IMR-90 (cell line): ENCODE results near the gene GALNT17. TPM values are rescaled to one million over a fixed set of nuclear protein-coding genes. Genes with fewer than 3 reads are reported as not detected.

ENCODE experiments used
- ATAC-seq: fragments of 200-7000 bp; cut with Tn5 transposase; 2 replicates; pipeline ENCODE4 v1.9.1; 2020; ENCODE audit warnings: low read depth, mild to moderate bottlenecking, moderate library complexity
- BruUV-seq: library from RNA; stranded (reverse); fragments of 400-500 nt; replicated peaks from 2 replicates; lab custom pipeline; 2021; lab: Mats Ljungman, UMichigan
- CTCF ChIA-PET: fragments of 300-600 bp; formaldehyde crosslinking; extraction: SDS; loops from one replicate; lab custom pipeline; 2021; ENCODE audit warnings: antibody characterized with exemption; lab: Yijun Ruan, JAX
- POLR2A ChIA-PET: fragments of 300-600 bp; sonication (Branson Sonifier 250); formaldehyde crosslinking; loops from one replicate; lab custom pipeline; 2022; ENCODE audit warnings: antibody characterized with exemption; ENCODE audit not compliant: unreplicated experiment; lab: Charles Lee
- DNase-seq: peaks from one replicate; pipeline ENCODE4 v3.0.0; 2013
- H2AFZ ChIP-seq: replicated peaks from 2 replicates; pipeline ENCODE3; 2013; ENCODE audit warnings: low read length, mild to moderate bottlenecking; ENCODE audit not compliant: poor library complexity
- H2AK5ac ChIP-seq: 2 replicates; pipeline ENCODE4 v1.6.1; 2013; ENCODE audit warnings: low read depth, low read length, inconsistent platforms
- H2AK9ac ChIP-seq: replicated peaks from 2 replicates; pipeline ENCODE3; 2013; ENCODE audit warnings: mild to moderate bottlenecking, low read depth, low read length, moderate library complexity; ENCODE audit not compliant: poor library complexity
- H2BK120ac ChIP-seq: 2 replicates; pipeline ENCODE4 v1.6.1; 2013; ENCODE audit warnings: low read depth, low read length, inconsistent platforms
- H2BK15ac ChIP-seq: 3 replicates; pipeline ENCODE4 v1.6.1; 2013; ENCODE audit warnings: low read depth, low read length, inconsistent platforms
- H2BK20ac ChIP-seq: 2 replicates; pipeline ENCODE4 v1.6.1; 2013; ENCODE audit warnings: low read depth, mild to moderate bottlenecking, inconsistent platforms, low read length, moderate library complexity
- H2BK5ac ChIP-seq: 2 replicates; pipeline ENCODE4 v1.6.1; 2013; ENCODE audit warnings: mild to moderate bottlenecking, low read depth, low read length, inconsistent platforms; ENCODE audit not compliant: poor library complexity, severe bottlenecking
- H3K14ac ChIP-seq: replicated peaks from 2 replicates; pipeline ENCODE4 v1.6.1; 2013; ENCODE audit warnings: low read depth, low read length, inconsistent platforms
- H3K18ac ChIP-seq: 2 replicates; pipeline ENCODE4 v1.6.1; 2013; ENCODE audit warnings: low read depth, low read length, control low read depth
- H3K23ac ChIP-seq: 2 replicates; pipeline ENCODE4 v1.6.1; 2013; ENCODE audit warnings: low read depth, low read length, inconsistent platforms
- H3K27ac ChIP-seq: 2 replicates; pipeline ENCODE4 v1.5.1; 2013; ENCODE audit warnings: mild to moderate bottlenecking, control low read depth, low read length; ENCODE audit not compliant: insufficient read depth
- H3K27me3 ChIP-seq: 2 replicates; pipeline ENCODE4 v1.6.1; 2013; ENCODE audit warnings: low read length; ENCODE audit not compliant: control insufficient read depth, insufficient read depth
- H3K36me3 ChIP-seq: 2 replicates; pipeline ENCODE4 v1.6.1; 2013; ENCODE audit warnings: low read length, mixed read lengths; ENCODE audit not compliant: control insufficient read depth, insufficient read depth
- H3K4ac ChIP-seq: 2 replicates; pipeline ENCODE4 v1.6.1; 2013; ENCODE audit warnings: low read depth, low read length, inconsistent platforms
- H3K4me1 ChIP-seq: 2 replicates; pipeline ENCODE4 v1.6.1; 2013; ENCODE audit warnings: low read length, mixed read lengths; ENCODE audit not compliant: control insufficient read depth, insufficient read depth
- H3K4me2 ChIP-seq: 2 replicates; pipeline ENCODE4 v1.6.1; 2013; ENCODE audit warnings: low read depth, mild to moderate bottlenecking, control low read depth, low read length, moderate library complexity
- H3K4me3 ChIP-seq: 2 replicates; pipeline ENCODE4 v1.5.1; 2013; ENCODE audit warnings: low read depth, mild to moderate bottlenecking, control low read depth, low read length, moderate library complexity; ENCODE audit not compliant: insufficient read depth
- H3K56ac ChIP-seq: 2 replicates; pipeline ENCODE4 v1.6.1; 2013; ENCODE audit warnings: low read length, inconsistent platforms; ENCODE audit not compliant: insufficient read depth; ENCODE audit errors: extremely low read depth
- H3K79me1 ChIP-seq, 2 experiments: 2 replicates each; pipeline ENCODE4 v1.6.1; 2013; ENCODE audit warnings: low read length in 2 of 2, inconsistent platforms in 1 of 2, low read depth in 1 of 2
- H3K9ac ChIP-seq: 2 replicates; pipeline ENCODE4 v1.6.1; 2013; ENCODE audit warnings: low read depth, low read length, control low read depth
- H3K9me1 ChIP-seq: 2 replicates; pipeline ENCODE4 v1.6.1; 2013; ENCODE audit warnings: low read length, inconsistent platforms; ENCODE audit not compliant: insufficient read depth
- H3K9me3 ChIP-seq: 2 replicates; pipeline ENCODE4 v1.6.1; 2013; ENCODE audit warnings: low read length; ENCODE audit not compliant: control insufficient read depth, insufficient read depth
- H4K20me1 ChIP-seq: 2 replicates; pipeline ENCODE4 v1.6.1; 2013; ENCODE audit warnings: low read length, inconsistent platforms; ENCODE audit not compliant: insufficient read depth
- H4K5ac ChIP-seq: 2 replicates; pipeline ENCODE4 v1.6.1; 2013; ENCODE audit warnings: mild to moderate bottlenecking, low read depth, low read length, control low read depth
- H4K8ac ChIP-seq, 2 experiments: 2 replicates each; pipeline ENCODE4 v1.6.1; 2013; ENCODE audit warnings: low read depth in 2 of 2, low read length in 2 of 2, control low read depth in 1 of 2, inconsistent platforms in 1 of 2
- H4K91ac ChIP-seq: 2 replicates; pipeline ENCODE4 v1.6.1; 2013; ENCODE audit warnings: low read depth, low read length, inconsistent platforms; ENCODE audit not compliant: insufficient read depth
- BHLHE40 ChIP-seq: fragments of 150-350 bp; IDR thresholded peaks from 2 replicates; pipeline ENCODE4 v1.6.1; 2016; ENCODE audit warnings: mild to moderate bottlenecking, low read depth, low read length
- CEBPB ChIP-seq: IDR thresholded peaks from 2 replicates; pipeline ENCODE4 v1.6.1; 2012; ENCODE audit warnings: low read depth, low read length, improper control_type of control experiment
- CHD1 ChIP-seq: IDR thresholded peaks from 2 replicates; pipeline ENCODE4 v1.6.1; 2012; ENCODE audit warnings: low read depth, low read length, improper control_type of control experiment
- CTCF ChIP-seq: conservative IDR thresholded peaks from 2 replicates; pipeline ENCODE4 v1.5.1; 2012; ENCODE audit warnings: mild to moderate bottlenecking, low read depth, low read length, improper control_type of control experiment
- ELK1 ChIP-seq: fragments of 150-350 bp; IDR thresholded peaks from 2 replicates; pipeline ENCODE4 v1.6.1; 2016; ENCODE audit warnings: low read depth, mild to moderate bottlenecking, low read length, moderate library complexity, borderline replicate concordance
- FOS ChIP-seq: fragments of 150-350 bp; IDR thresholded peaks from 2 replicates; pipeline ENCODE4 v1.6.1; 2016; ENCODE audit warnings: low read depth, low read length
- MAZ ChIP-seq: IDR thresholded peaks from 2 replicates; pipeline ENCODE4 v1.6.1; 2012; ENCODE audit warnings: low read depth, mild to moderate bottlenecking, low read length, improper control_type of control experiment, moderate library complexity, borderline replicate concordance
- MXI1 ChIP-seq: IDR thresholded peaks from 2 replicates; pipeline ENCODE4 v1.6.1; 2012; ENCODE audit warnings: low read depth, mild to moderate bottlenecking, low read length, moderate library complexity, borderline replicate concordance
- NFE2L2 ChIP-seq: fragments of 150-350 bp; IDR thresholded peaks from 2 replicates; pipeline ENCODE4 v1.6.1; 2016; ENCODE audit warnings: low read depth, mild to moderate bottlenecking, low read length
- POLR2A ChIP-seq: IDR thresholded peaks from 2 replicates; pipeline ENCODE4 v1.6.1; 2012; ENCODE audit warnings: mild to moderate bottlenecking, low read depth, low read length
- RAD21 ChIP-seq: IDR thresholded peaks from 2 replicates; pipeline ENCODE4 v1.6.1; 2012; ENCODE audit warnings: low read length, improper control_type of control experiment
- RCOR1 ChIP-seq: IDR thresholded peaks from 2 replicates; pipeline ENCODE4 v1.6.1; 2012; ENCODE audit warnings: mild to moderate bottlenecking, low read length, improper control_type of control experiment; ENCODE audit not compliant: insufficient replicate concordance
- RFX5 ChIP-seq: IDR thresholded peaks from 2 replicates; pipeline ENCODE4 v1.8.0; 2012; ENCODE audit warnings: low read depth, mild to moderate bottlenecking, low read length, moderate library complexity
- SMC3 ChIP-seq: fragments of 150-350 bp; IDR thresholded peaks from 2 replicates; pipeline ENCODE4 v1.6.1; 2016; ENCODE audit warnings: low read depth, mild to moderate bottlenecking, antibody characterized with exemption, low read length, moderate library complexity
- USF2 ChIP-seq: fragments of 150-350 bp; IDR thresholded peaks from 2 replicates; pipeline ENCODE4 v1.6.1; 2017; ENCODE audit warnings: mild to moderate bottlenecking, antibody characterized with exemption, low read length, low read depth
- WGBS, 2 experiments: methylation state at CpG; one replicate each; pipeline versions ENCODE4 v1.1.5 to v1.1.7; 2013; ENCODE audit warnings: missing lambda C conversion rate in 2 of 2; ENCODE audit not compliant: insufficient read length in 1 of 2; ENCODE audit errors: extremely low coverage in 2 of 2; 5-methylcytosine and 5-hydroxymethylcytosine counted together
- dilution Hi-C: fragments of 300-500 bp; cut with HindIII; formaldehyde crosslinking; loops from one replicate; pipeline ENCODE4 v1.14.3; 2018; ENCODE audit warnings: low sequenced_read_pairs; ENCODE audit not compliant: unreplicated experiment
- in situ Hi-C: fragments of 300-500 bp; cut with MboI; formaldehyde crosslinking; loops from 3 replicates; pipeline ENCODE4 v1.14.3; 2019; ENCODE audit warnings: low sequenced_read_pairs, inconsistent platforms, mixed read lengths
- intact Hi-C: fragments of 100-400 bp; cut with micrococcal nuclease; formaldehyde crosslinking; loops from 2 replicates; pipeline ENCODE4 v1.10.0; 2022
- polyA plus RNA-seq, 3 experiments: library from polyadenylated mRNA; depleted of rRNA; stranded (reverse); fragments of >200 nt; gene quantifications; 2 replicates each; pipeline ENCODE4 v1.2.3, GENCODE V29; 2012; ENCODE audit warnings: low replicate concordance in 1 of 3
- total RNA-seq: library from RNA; depleted of rRNA; stranded (reverse); fragments of >200 nt; gene quantifications from 2 replicates; pipeline ENCODE4 v1.2.3, GENCODE V29; 2012

Gene GALNT17
- total and polyA plus RNA-seq, 2 of the 4 experiments (the other 2 are of a cell fraction): not detected

GRCh38 chr7:71348821-71349681, 217.1 kb downstream of the GALNT17 start:
- Histone ChIP-seq H2BK15ac (no peak overlapping the region), H2BK120ac (no peak overlapping the region), H3K4me1 (no peaks in the 10 kb centered on the region), H2BK20ac (no peak overlapping the region), H3K18ac (no peak overlapping the region), H2AK5ac (no peak overlapping the region), H3K4ac (no peak overlapping the region), H3K27ac (no peak overlapping the region), H3K27me3 (no peaks in the 10 kb centered on the region), H4K8ac (no peak overlapping the region), H3K4me3 (no peak overlapping the region), H3K36me3 (no peaks in the 10 kb centered on the region), H3K4me2 (no peak overlapping the region), H3K56ac (no peak overlapping the region), H4K91ac (no peak overlapping the region), H4K5ac (no peak overlapping the region), H4K20me1 (no peaks in the 10 kb centered on the region), H3K9me1 (no peaks in the 10 kb centered on the region), H3K23ac (no peak overlapping the region), H3K14ac (no peak overlapping the region), H2AFZ (no peak overlapping the region), H2BK5ac (no peak overlapping the region), H2AK9ac (no peak overlapping the region), H3K9me3 (peaks cover 14% of the 10 kb centered on the region; the same call in 1 of the 2 replicates), H3K9ac (no peak overlapping the region), H3K79me1 (no peaks in the 10 kb centered on the region)
- DNase-seq (no peak), ATAC-seq (no peak)
- BruUV-seq: no TSS peak
- CTCF ChIA-PET: interaction anchor here (0.9 kb wide), 1 partner anchor 58 kb away, joined by 3 read pairs; no protein-coding TSS in a partner anchor
- in situ Hi-C loops: no loop called here
- POLR2A ChIA-PET: no interaction called here
- 6% methylated on average over 3 of the region's 16 CpGs; no CpG with 5 or more reads in 1 of the 2 experiments for WGBS, 2 experiments
- dilution Hi-C loops: no loop called here
- intact Hi-C loops: no loop called here
- TF ChIP-seq CTCF (no peak), MXI1 (no peak), POLR2A (no peak), USF2 (no peak), RFX5 (no peak), BHLHE40 (no peak), SMC3 (no peak), ELK1 (no peak), MAZ (no peak), FOS (no peak), RCOR1 (no peak), NFE2L2 (no peak), CHD1 (no peak), CEBPB (no peak), RAD21 (no peak)
